GM19240 (cell line): Measurements from ENCODE around the gene DCAF6.
A peak's percentile ranks its signal among the peaks of the same experiment; 100 is the strongest.
"Not testable (repeated sequence)": the region's sequence is repeated elsewhere in the genome, so short reads cannot be mapped to it uniquely, and the experiment has no call there.

ENCODE experiments used
- DNase-seq: peaks from one replicate; pipeline ENCODE4 v3.0.0; 2011; ENCODE audit warnings: low spot score; ENCODE audit not compliant: insufficient read length

DCAF6 gene

DNA sequence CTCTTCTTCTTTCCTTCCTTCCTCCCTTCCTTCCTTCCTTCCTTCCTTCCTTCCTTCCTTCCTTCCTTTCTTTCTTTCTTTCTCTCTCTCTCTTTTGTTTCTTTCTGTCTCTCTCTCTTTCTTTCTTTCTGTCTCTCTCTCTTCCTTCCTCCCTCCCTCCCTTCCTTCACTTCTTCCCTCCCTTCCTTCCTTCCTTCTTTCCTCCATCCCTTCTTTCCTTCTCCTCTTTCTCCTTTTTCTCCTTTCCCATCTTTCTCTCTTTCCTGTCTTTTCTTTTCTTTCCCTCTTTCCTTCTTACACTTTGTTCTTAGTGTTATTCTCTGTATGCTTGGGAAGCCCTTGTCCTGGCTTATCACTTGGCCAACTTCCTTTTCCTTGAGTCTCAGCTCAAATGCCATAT is 72.8 kb downstream of the DCAF6 start:
- DNase-seq: no peak

GRCh38 chr1:168019407-168019806 is 82.9 kb downstream of the DCAF6 start:
- DNase-seq: no peak

- DNase-seq: no peak
These were observed 94.7 kb downstream of the DCAF6 start for GRCh38 chr1:168031198-168031597.

DNA sequence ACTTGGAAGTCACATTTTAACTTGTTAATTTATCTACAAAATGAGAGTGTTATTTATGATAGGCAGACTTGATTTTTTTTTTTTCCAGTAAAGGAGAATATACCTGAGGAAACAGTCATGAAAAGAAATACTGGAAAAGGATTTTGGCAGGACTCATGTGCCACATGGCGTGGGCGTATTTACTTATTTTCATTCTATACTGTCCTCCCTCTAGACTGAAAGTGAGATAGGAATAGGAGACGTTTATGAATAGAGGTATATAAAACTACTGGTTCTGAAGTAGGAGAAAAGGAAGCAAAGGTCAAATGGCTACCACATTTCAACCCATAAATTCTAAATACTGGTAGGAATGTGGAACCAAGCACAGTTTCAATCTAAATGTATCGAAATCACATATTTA is 95.1 kb downstream of the DCAF6 start:
- DNase-seq: no peak

DNA sequence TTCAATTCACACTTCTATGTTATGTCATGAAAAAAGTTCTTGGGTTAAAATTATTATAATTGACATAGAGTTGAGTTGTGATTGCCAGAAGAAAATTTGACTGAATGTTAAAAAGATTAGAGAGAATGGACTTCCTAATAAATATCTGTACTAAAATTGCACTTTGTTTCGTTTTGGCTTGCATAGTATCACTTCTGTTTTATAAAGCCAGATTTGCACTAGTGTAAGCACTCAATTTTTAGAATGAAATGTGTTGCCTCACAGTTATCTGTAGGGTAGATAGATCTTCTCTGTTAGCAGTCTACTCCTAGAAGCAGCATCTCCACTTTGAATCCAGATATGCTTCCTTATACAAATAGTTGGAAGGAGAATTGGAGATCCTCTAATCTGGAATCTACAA is 95.5 kb downstream of the DCAF6 start:
- DNase-seq: no peak

DNA sequence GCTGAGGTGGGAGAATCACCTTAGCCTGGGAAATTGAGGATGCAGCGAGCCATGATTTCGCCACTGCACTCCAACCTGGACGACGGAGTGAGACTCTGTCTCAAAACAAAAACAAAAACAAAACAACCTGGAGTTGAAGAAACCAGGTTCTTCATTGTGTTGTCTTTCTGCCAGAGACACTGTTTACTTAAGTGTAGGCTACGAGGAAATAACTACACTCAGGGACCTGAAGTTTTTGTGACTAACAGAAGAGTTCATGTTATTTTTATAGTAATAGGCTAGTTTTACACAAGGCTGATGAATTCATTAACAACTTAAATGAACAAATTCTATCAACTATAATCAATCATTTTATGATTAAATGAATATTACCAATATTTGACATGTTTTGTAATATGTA is 98.9 kb downstream of the DCAF6 start:
- DNase-seq: no peak

GRCh38 chr1:168042362-168042761 is 105.9 kb downstream of the DCAF6 start:
- DNase-seq: no peak

DNA sequence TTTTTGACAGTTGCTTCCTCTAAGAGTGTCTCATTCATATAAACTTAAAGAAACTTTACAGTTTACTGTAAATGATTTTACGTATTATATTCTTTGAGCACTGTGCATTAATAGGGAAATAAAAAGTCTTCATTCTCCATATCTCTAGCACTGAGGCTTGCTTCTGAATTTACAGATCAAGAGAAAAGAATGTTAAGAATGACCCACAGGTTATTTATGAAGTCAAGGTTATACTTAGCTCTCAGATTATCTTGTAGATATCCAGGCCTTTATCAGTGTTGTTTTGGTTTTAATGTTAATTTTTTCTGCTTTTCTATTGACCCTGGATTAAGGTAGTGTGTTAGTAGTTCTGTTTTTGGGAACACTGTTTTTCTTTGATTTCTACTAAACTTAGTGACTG is 108.8 kb downstream of the DCAF6 start:
- no peak for DNase-seq

- no peak for DNase-seq
These were observed 113.8 kb downstream of the DCAF6 start for GRCh38 chr1:168050307-168050706.

DNA sequence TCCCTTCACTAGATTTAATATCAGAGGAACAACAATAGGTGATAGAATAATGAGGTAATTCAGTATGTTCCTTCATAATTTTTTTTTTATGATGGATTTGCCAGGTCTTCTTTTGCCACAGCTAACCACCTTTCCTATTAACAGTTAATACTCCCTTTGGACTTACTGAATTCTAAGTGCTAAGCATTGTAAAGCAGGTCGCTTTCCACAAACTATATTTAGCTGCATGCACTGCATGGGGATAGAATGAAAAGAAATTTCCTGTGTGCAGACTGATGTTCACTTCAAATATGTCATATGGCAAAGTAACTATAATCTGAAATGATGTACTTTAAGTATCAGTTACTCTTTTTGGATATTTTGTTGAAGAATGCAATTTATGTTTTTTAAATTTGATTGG is 114.4 kb downstream of the DCAF6 start:
- no peak for DNase-seq

DNA sequence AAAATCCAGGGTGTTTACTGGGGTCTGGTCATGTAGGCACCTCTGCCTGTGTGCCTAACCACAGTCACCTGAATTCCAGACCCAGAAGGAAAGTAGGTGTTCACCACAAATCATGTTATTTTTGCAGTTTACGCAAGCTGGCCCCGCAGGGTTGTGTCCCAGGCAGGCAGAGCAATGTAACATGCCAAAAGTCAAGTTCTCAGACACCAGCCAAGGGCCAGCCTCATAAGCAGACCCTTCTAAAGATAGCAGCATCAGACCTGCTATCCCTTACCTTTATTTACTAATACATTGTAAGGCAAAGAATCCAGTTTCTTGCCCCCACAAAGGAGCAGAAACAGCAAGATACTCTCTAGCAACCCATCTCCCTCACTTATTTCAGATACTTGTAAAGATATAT is 117.2 kb downstream of the DCAF6 start:
- DNase-seq: no peak

DNA sequence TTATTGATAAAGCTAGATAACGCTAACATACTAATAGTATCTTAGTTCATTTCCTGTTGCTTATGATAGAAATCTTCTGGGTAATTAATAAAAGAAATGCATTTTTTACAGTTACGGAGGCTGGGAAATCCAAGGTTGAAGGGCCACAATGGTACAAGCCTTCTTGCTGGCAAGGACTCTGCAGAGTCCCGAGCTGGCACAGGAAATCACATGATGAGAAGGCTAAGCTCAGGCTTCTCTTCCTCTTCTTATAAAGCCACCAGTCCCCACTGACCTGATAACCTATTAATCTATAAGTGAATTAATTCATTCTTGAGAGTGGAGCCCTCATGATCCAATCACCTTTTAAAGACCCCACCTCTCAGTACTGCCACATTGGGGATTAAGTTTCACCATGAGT is 117.6 kb downstream of the DCAF6 start:
- DNase-seq: no peak

GRCh38 chr1:168056152-168056551 is 119.7 kb downstream of the DCAF6 start:
- not testable (repeated sequence) for DNase-seq

GRCh38 chr1:168057355-168057754 is 120.9 kb downstream of the DCAF6 start:
- DNase-seq: no peak

- no peak for DNase-seq
These were observed 121.4 kb downstream of the DCAF6 start for GRCh38 chr1:168057921-168058320.

GRCh38 chr1:168064216-168064615 is 127.7 kb downstream of the DCAF6 start:
- no peak for DNase-seq

- DNase-seq: no peak
These were observed 129.0 kb downstream of the DCAF6 start for GRCh38 chr1:168065506-168065905.

- no peak for DNase-seq
These were observed 132.9 kb downstream of the DCAF6 start for GRCh38 chr1:168069384-168069783.

- no peak for DNase-seq
These were observed 143.3 kb downstream of the DCAF6 start for GRCh38 chr1:168079761-168080160.

GRCh38 chr1:168081373-168082007 is 145.0 kb downstream of the DCAF6 start:
- no peak for DNase-seq

GRCh38 chr1:168082008-168082876 is 145.8 kb downstream of the DCAF6 start:
- peak; percentile 62 for DNase-seq

DNA sequence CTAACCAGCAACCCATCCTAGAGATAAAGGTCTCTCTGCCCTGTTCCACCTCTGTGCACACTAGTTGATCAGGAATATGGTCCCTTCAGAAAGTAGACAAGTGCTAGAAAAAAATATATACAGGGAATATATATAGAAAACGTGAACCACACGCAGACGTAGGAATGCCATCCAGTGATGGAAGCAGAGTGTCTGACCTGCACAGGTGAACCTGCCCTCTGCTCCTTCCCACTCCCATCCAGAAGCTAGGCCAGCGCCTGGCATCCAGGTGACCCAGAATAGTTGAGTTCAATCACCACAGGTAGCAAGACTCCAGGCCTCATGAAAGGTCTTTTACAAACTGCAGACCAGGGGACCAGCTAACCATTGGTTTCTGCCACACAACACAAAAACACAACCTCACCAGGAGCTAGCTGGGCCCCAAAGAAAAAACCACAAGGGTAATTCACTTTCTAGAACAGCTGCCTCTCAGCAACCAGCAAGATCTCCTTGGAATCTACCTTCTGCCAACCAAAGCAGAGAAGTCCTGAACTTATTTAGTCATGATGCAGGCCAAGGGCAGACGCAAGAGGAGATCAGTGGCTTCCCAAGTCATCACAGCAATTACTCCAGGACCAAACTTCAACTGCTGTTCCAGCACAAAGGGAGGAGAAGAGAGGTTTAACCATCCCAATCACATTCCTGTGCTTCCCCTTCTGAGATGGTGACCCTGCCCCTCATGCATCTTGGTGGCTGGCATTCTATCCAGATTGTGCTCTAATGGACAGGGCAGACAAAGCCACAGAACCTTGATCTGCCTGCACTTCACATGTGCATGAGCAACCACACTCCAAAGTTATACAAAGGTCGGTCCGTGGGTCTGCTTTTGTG is 147.2 kb downstream of the DCAF6 start:
- no peak for DNase-seq
